Stimulated activated effector memory CD8-positive, alpha-beta T cell treated with anti-CD3 and anti-CD28 coated beads, Interleukin-12 subunit alpha, Interleukin-12 subunit beta, amount 100 ng/mL, for 72 hours (primary cell): Measurements from ENCODE around the gene SLC35D2.

ENCODE experiments used
- ATAC-seq: fragments of 150-1000 bp; cut with Tn5 transposase; 2 replicates; pipeline ENCODE4 v1.10.0; 2021
- DNase-seq, 2 donors: peaks; one replicate each; pipeline ENCODE4 v3.0.0; 2021 to 2022; ENCODE audit warnings: low spot score in 2 of 2
- H3K27ac Mint-ChIP-seq: one replicate; pipeline ENCODE4 v1.8.0; 2022; ENCODE audit warnings: mild to moderate bottlenecking, mixed read lengths
- H3K36me3 Mint-ChIP-seq: one replicate; pipeline ENCODE4 v1.8.0; 2022; ENCODE audit warnings: mild to moderate bottlenecking, mixed read lengths
- H3K4me1 Mint-ChIP-seq: one replicate; pipeline ENCODE4 v1.8.0; 2022; ENCODE audit warnings: mixed read lengths
- H3K4me3 Mint-ChIP-seq: one replicate; pipeline ENCODE4 v1.8.0; 2022; ENCODE audit warnings: mild to moderate bottlenecking, mixed read lengths
- H3K9me3 Mint-ChIP-seq: one replicate; pipeline ENCODE4 v1.8.0; 2022; ENCODE audit warnings: mixed read lengths

Gene SLC35D2

DNA sequence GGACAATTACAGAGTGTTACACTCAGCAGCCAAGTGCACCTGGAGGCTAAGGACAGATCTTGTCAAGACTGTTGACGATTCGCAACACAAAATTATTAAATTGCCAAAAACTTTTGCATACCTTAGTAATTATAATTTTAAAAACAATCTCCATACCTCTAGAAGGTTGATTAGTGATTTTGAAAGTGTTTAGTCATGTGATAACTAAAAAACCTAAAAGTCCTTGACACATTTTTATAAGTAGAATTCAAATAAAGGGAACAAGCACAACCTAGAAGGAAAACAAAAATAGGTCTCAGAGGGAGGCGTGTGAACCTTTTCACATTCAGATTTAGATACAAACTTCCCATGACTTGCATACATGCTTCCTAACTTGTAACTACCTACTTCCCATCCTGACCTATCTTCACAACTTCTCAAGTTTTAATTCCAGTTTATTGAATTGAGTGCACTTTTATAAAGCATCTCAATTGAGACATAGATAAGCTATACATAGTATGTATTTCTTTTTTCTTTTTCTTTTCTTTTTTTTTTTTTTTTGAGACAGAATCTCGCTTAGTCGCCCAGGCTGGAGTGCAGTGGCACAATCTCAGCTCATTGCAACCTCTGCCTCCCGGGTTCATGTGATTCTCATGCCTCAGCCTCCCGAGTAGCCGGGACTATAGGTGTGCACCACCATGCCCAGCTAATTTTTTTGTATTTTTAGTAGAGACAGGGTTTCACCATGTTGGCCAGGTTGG lies 28.8 kb upstream of the SLC35D2 start:
- Mint-ChIP-seq H3K4me3 (peak overlapping the region; percentile 90), H3K4me1 (peaks cover 39% of the 10 kb centered on the region), H3K27ac (peak overlapping the region; percentile 85), H3K9me3 (no peaks in the 10 kb centered on the region), H3K36me3 (peaks cover 92% of the 10 kb centered on the region)
- ATAC-seq (no peak), DNase-seq (no peak)

- Mint-ChIP-seq H3K4me3 (no peak overlapping the region), H3K36me3 (peaks cover 91% of the 10 kb centered on the region), H3K9me3 (no peaks in the 10 kb centered on the region), H3K27ac (no peak overlapping the region), H3K4me1 (peaks cover 37% of the 10 kb centered on the region)
- ATAC-seq = no peak
- no peak for DNase-seq
These were observed 27.8 kb upstream of the SLC35D2 start for GRCh38 chr9:96411129-96411838.

DNA sequence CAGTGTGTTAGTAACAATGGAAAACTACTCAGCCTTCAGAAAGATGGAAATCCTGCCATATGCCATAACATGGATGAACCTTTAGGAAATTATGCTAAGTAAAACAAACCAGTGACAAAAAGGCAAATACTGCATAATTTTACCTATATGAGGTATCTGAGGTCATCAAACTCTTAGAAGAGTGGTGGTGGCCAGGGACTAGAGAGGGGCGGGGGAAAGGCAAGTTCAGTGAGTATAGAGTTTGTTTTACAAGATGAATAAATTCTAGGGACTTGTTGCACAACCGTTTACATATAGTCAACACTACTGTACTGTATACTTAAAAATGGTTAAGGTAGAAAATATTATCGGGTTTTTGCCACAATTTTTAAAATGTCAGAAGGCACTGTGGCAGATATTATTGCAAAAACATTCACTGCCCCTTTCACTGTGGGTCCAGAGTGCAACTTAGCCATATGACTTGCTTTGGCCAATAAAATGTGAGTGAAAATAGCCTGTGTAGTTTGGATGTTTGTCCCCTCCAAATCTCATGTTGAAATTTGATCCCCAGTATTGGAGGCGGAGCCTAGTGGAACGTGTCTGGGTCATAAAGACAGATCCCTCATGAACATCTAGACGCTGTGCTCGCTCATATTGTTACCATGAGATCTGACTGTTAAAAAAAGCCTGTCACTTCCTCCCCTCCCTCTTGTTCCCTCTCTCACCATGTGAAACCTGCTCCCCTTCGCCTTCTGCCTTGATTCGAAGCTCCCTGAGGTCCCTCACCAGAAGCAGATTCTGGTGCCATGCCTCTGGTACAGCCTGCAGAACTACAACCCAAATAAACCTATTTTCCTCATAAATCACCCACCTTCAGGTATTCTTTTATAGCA lies 25.1 kb upstream of the SLC35D2 start:
- Mint-ChIP-seq H3K9me3 (no peaks in the 10 kb centered on the region), H3K36me3 (peaks cover 84% of the 10 kb centered on the region), H3K4me3 (no peak overlapping the region), H3K4me1 (peaks cover 31% of the 10 kb centered on the region), H3K27ac (peak overlapping the region; percentile 29)
- ATAC-seq = peak; percentile 76
- no peak for DNase-seq

GRCh38 chr9:96400132-96400910 lies 16.8 kb upstream of the SLC35D2 start:
- Mint-ChIP-seq H3K4me1 (peaks cover 26% of the 10 kb centered on the region), H3K9me3 (peaks cover 3% of the 10 kb centered on the region), H3K4me3 (peak overlapping the region; percentile 27), H3K27ac (peak overlapping the region; percentile 85), H3K36me3 (peaks cover 71% of the 10 kb centered on the region)
- ATAC-seq (no peak), DNase-seq (no peak)

DNA sequence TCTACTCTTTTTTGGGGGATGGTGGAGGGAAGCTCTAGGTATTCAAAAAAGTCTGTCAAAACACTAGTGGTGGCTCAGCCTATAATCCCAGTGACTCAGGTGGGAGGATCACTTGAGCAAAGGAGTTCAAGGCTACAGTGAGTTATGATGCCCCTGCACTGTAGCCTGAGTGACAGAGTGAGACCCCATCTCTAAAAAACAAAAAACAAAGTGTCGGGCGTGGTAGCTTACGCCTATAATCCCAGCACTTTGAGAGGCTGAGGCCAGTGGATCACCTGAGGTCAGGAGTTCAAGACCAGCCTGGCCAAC lies 15.8 kb upstream of the SLC35D2 start:
- Mint-ChIP-seq H3K9me3 (peaks cover 3% of the 10 kb centered on the region), H3K4me3 (peak overlapping the region; percentile 27), H3K36me3 (peaks cover 71% of the 10 kb centered on the region), H3K27ac (peak overlapping the region; percentile 85), H3K4me1 (peaks cover 26% of the 10 kb centered on the region)
- ATAC-seq = peak; percentile 46
- DNase-seq = no peak

- peaks cover 26% of the 10 kb centered on the region for H3K4me1 Mint-ChIP-seq
- H3K9me3 Mint-ChIP-seq = peaks cover 3% of the 10 kb centered on the region
- DNase-seq (no peak), ATAC-seq (peak; percentile 59)
- peaks cover 71% of the 10 kb centered on the region for H3K36me3 Mint-ChIP-seq
- peak overlapping the region; percentile 27 for H3K4me3 Mint-ChIP-seq
- peak overlapping the region; percentile 85 for H3K27ac Mint-ChIP-seq
These were observed 15.2 kb upstream of the SLC35D2 start for GRCh38 chr9:96398582-96399324.

DNA sequence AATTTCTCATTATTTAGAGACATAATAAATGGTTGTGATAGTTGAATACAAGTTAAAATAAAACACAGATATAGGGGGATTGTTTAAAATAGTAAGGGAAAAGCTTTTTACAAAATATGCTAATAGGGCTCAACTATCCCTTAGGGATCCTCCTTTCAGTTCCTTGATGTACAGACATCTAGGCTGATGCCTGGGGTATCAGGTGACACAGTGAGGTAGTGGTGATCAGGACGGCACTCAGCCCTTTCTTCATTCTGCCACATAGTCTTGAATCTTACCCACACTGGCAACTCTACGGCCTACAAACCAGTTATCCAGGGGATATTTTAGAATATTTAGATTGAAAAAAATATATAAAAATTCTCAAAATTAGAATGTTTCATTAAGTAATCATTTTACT lies 12.5 kb upstream of the SLC35D2 start:
- peaks cover 94% of the 10 kb centered on the region for H3K36me3 Mint-ChIP-seq
- DNase-seq = no peak
- H3K4me1 Mint-ChIP-seq = peaks cover 26% of the 10 kb centered on the region
- no peak for ATAC-seq
- peaks cover 3% of the 10 kb centered on the region for H3K9me3 Mint-ChIP-seq
- H3K4me3 Mint-ChIP-seq = no peak overlapping the region
- H3K27ac Mint-ChIP-seq = no peak overlapping the region

- H3K4me1 Mint-ChIP-seq = peaks cover 18% of the 10 kb centered on the region
- peaks cover 94% of the 10 kb centered on the region for H3K36me3 Mint-ChIP-seq
- no peak for DNase-seq
- no peak overlapping the region for H3K4me3 Mint-ChIP-seq
- H3K27ac Mint-ChIP-seq = no peak overlapping the region
- no peak for ATAC-seq
- H3K9me3 Mint-ChIP-seq = no peaks in the 10 kb centered on the region
These were observed 11.5 kb upstream of the SLC35D2 start for GRCh38 chr9:96394832-96395496.

- no peak overlapping the region for H3K27ac Mint-ChIP-seq
- no peaks in the 10 kb centered on the region for H3K9me3 Mint-ChIP-seq
- H3K36me3 Mint-ChIP-seq = peaks cover 100% of the 10 kb centered on the region
- no peaks in the 10 kb centered on the region for H3K4me1 Mint-ChIP-seq
- DNase-seq = no peak
- no peak overlapping the region for H3K4me3 Mint-ChIP-seq
- ATAC-seq = no peak
These were observed 8.8 kb upstream of the SLC35D2 start for GRCh38 chr9:96392263-96392662.

GRCh38 chr9:96391021-96391765 lies 7.7 kb upstream of the SLC35D2 start:
- H3K4me1 Mint-ChIP-seq = no peaks in the 10 kb centered on the region
- DNase-seq (no peak), ATAC-seq (no peak)
- H3K27ac Mint-ChIP-seq = peak overlapping the region; percentile 56
- no peak overlapping the region for H3K4me3 Mint-ChIP-seq
- peaks cover 100% of the 10 kb centered on the region for H3K36me3 Mint-ChIP-seq
- H3K9me3 Mint-ChIP-seq = no peaks in the 10 kb centered on the region

DNA sequence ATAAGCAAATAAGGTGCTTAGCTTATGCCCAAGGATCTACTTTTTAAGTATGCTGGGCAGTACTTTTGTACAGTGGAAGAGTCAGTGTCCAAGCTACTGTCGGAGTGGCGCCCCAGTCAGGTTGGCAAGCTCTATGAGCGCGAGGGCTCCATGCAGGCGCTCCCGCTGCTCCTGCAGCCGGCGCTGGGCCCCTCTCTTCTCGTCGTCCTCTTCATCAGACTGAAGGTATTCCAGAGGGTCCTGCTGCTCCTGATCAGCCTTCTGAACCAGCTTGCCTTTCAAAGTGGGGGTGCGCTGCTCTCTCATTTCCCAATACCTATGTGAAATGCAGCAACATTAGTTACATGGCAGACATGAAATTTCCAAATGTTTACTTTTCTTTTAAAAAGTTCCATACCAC lies 4.6 kb upstream of the SLC35D2 start:
- peaks cover 91% of the 10 kb centered on the region for H3K36me3 Mint-ChIP-seq
- H3K4me1 Mint-ChIP-seq = peaks cover 7% of the 10 kb centered on the region
- no peak overlapping the region for H3K4me3 Mint-ChIP-seq
- ATAC-seq = no peak
- DNase-seq = no peak
- no peak overlapping the region for H3K27ac Mint-ChIP-seq
- H3K9me3 Mint-ChIP-seq = no peaks in the 10 kb centered on the region

- peaks cover 75% of the 10 kb centered on the region for H3K36me3 Mint-ChIP-seq
- DNase-seq (no peak), ATAC-seq (no peak)
- no peak overlapping the region for H3K4me3 Mint-ChIP-seq
- H3K4me1 Mint-ChIP-seq = peaks cover 16% of the 10 kb centered on the region
- H3K27ac Mint-ChIP-seq = no peak overlapping the region
- no peaks in the 10 kb centered on the region for H3K9me3 Mint-ChIP-seq
These were observed 2.6 kb upstream of the SLC35D2 start for GRCh38 chr9:96386157-96386556.

- H3K9me3 Mint-ChIP-seq = no peaks in the 10 kb centered on the region
- H3K4me3 Mint-ChIP-seq = peak overlapping the region; percentile 72
- peak overlapping the region; percentile 29 for H3K27ac Mint-ChIP-seq
- H3K36me3 Mint-ChIP-seq = peaks cover 44% of the 10 kb centered on the region
- DNase-seq = no peak
- H3K4me1 Mint-ChIP-seq = peaks cover 22% of the 10 kb centered on the region
- ATAC-seq = no peak
These were observed 709 bp downstream of the SLC35D2 start for GRCh38 chr9:96382839-96383164.
